Measurements from ENCODE around the gene CBLIF. TPM values are rescaled to one million over a fixed set of nuclear protein-coding genes. Genes with fewer than 3 reads are reported as not detected.

Gene CBLIF
- total and polyA plus RNA-seq, 2 of the 8 experiments (the other 6 are each of a cell fraction or from before 2014, with no cell fraction given), result not detected

DNA sequence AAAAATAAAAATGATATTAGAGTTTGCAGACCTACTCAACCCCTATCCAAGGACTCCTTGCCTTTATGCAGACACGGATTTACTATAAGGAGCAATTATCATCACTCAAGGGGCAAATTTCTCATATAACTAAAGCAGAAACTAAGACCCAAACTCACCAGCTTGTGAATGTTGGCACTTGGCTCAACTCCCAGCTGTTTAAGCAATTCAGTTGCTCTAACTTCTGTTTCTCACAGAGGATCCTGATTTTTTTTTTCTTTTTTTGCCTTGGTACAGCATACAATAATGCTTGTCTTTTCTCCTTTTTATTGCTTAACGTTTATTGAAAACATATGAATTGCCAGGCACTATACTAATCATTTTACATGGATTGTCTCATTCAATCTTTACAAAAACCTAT lies 9.6 kb upstream of the CBLIF start:
- no peak overlapping the region for H3K27ac ChIP-seq (ENCODE audit: low read depth, low read length)
- H3K23ac ChIP-seq (ENCODE audit: insufficient read length), result no peak overlapping the region
- H2AFZ ChIP-seq (ENCODE audit: low read length), result no peak overlapping the region
- 88% methylated on average over 2 of the region's 2 CpGs; no CpG with 5 or more reads in 1 of the 2 experiments for WGBS, 2 experiments (ENCODE audit: extremely low coverage in 1 of 2, insufficient coverage in 1 of 2, insufficient read length in 1 of 2, insufficient replicate concordance in 2 of 2, low coverage in 1 of 2, low lambda C conversion rate in 2 of 2, missing lambda C conversion rate in 1 of 2)
- CTCF ChIA-PET (ENCODE audit: partially characterized antibody), result no interaction called here
- H3K4me2 ChIP-seq (ENCODE audit: insufficient read depth in 1 of 2, low read depth in 2 of 2, low read length in 2 of 2), result no peak overlapping the region
- no peak overlapping the region for H4K5ac ChIP-seq (ENCODE audit: insufficient read length, low read depth, low read length)
- H3K36me3 ChIP-seq (ENCODE audit: control insufficient read depth in 2 of 4, insufficient read depth in 4 of 4, low read length in 3 of 4), result no peaks in the 10 kb centered on the region
- H3K4ac ChIP-seq (replicated peaks; ENCODE audit: insufficient read length, low read depth, low read length), result no peak overlapping the region
- H3K56ac ChIP-seq (replicated peaks; ENCODE audit: insufficient read length, low read depth, low read length), result no peak overlapping the region
- no peak overlapping the region for H3K9ac ChIP-seq (replicated peaks in 1 of 4; ENCODE audit: extremely low read depth in 1 of 4, low read depth in 3 of 4, low read length in 3 of 4)
- H3K79me1 ChIP-seq (ENCODE audit: low read depth, low read length), result no peaks in the 10 kb centered on the region
- no peak overlapping the region for H2BK15ac ChIP-seq (ENCODE audit: low read length)
- H2BK20ac ChIP-seq (ENCODE audit: low read length), result no peak overlapping the region
- POLR2A ChIA-PET (ENCODE audit: partially characterized antibody), result interaction anchor here (1.2 kb wide), 1 partner anchor 45 kb away, joined by 3 read pairs; no protein-coding TSS in a partner anchor
- no peak overlapping the region for H2AK5ac ChIP-seq (ENCODE audit: low read depth, low read length)
- FAIRE-seq (no peak), DNase-seq (ENCODE audit: low read depth in 1 of 2, low spot score in 2 of 2) (no peak)
- no peaks in the 10 kb centered on the region for H4K20me1 ChIP-seq (replicated peaks in 1 of 2; ENCODE audit: control insufficient read depth in 1 of 2, insufficient read depth in 2 of 2, low read length in 2 of 2)
- H2BK120ac ChIP-seq (replicated peaks; ENCODE audit: low read depth, low read length), result no peak overlapping the region
- no peaks in the 10 kb centered on the region for H3K27me3 ChIP-seq (replicated peaks in 1 of 4; ENCODE audit: control insufficient read depth in 3 of 4, extremely low read depth in 1 of 4, insufficient read depth in 3 of 4, low read length in 3 of 4)
- H3K9me3 ChIP-seq (ENCODE audit: insufficient read depth in 2 of 2, low read depth in 1 of 2, low read length in 1 of 2), result no peaks in the 10 kb centered on the region
- H2BK5ac ChIP-seq (ENCODE audit: low read depth, low read length), result no peak overlapping the region
- H3K4me3 ChIP-seq (ENCODE audit: extremely low read depth in 1 of 4, insufficient read depth in 2 of 4, low read depth in 3 of 4, low read length in 4 of 4), result no peak overlapping the region
- H4K91ac ChIP-seq (replicated peaks; ENCODE audit: insufficient read length, low read length), result no peak overlapping the region
- H3K4me1 ChIP-seq (replicated peaks in 1 of 4; ENCODE audit: control insufficient read depth in 3 of 4, insufficient read depth in 4 of 4, low read length in 3 of 4), result peaks cover 0 to 8% (median 3%) of the 10 kb centered on the region in 4 experiments; a peak in 4 of 7 replicates
- no peak overlapping the region for H3K18ac ChIP-seq (ENCODE audit: extremely low read depth, low read length)
- no peaks in the 10 kb centered on the region for H3K79me2 ChIP-seq (ENCODE audit: control insufficient read depth in 1 of 2, insufficient read depth in 2 of 2, low read length in 2 of 2)
- H3K23me2 ChIP-seq (ENCODE audit: low read depth, low read length), result no peaks in the 10 kb centered on the region
- H2BK12ac ChIP-seq (ENCODE audit: low read depth, low read length), result no peak overlapping the region
- H3K14ac ChIP-seq (ENCODE audit: insufficient read length), result no peak overlapping the region
- no peak overlapping the region for H4K8ac ChIP-seq (ENCODE audit: extremely low read depth, insufficient read depth, low read length)
- no peak for TF ChIP-seq KDM1A (IDR thresholded peaks at IDR 0.05; ENCODE audit: borderline replicate concordance, low read length)
- no peak for TF ChIP-seq POU5F1 (IDR thresholded peaks at IDR 0.05; ENCODE audit: low read depth, low read length)
- TF ChIP-seq CHD1 (IDR thresholded peaks at IDR 0.05; ENCODE audit: low read depth, low read length), result no peak
- no peak for TF ChIP-seq SAP30 (IDR thresholded peaks at IDR 0.05; ENCODE audit: insufficient read depth, insufficient replicate concordance, low read length)
- no peak for TF ChIP-seq CEBPB (IDR thresholded peaks at IDR 0.05; ENCODE audit: low read depth, low read length)
- no peak for TF ChIP-seq CTBP2 (IDR thresholded peaks at IDR 0.05; ENCODE audit: borderline replicate concordance, insufficient read depth, insufficient read length, low read length)
- TF ChIP-seq NANOG (IDR thresholded peaks at IDR 0.05; ENCODE audit: insufficient read depth, low read depth, low read length, poor library complexity, severe bottlenecking), result no peak
- no peak for TF ChIP-seq ASH2L (IDR thresholded peaks at IDR 0.05; ENCODE audit: low read length)
- TF ChIP-seq SIRT6 (IDR thresholded peaks at IDR 0.05; ENCODE audit: low read length), result no peak
- TF ChIP-seq GABPA (IDR thresholded peaks at IDR 0.05; ENCODE audit: borderline replicate concordance, insufficient read depth, low read length), result no peak
- TF ChIP-seq EP300 (IDR thresholded peaks at IDR 0.05; ENCODE audit: borderline replicate concordance in 1 of 2, low read depth in 2 of 2, low read length in 2 of 2), result no peak
- TF ChIP-seq ATF2 (IDR thresholded peaks at IDR 0.05; ENCODE audit: low read length), result no peak

Measured in H1 (cell line).